ENCODE data around the gene TMEM208.

TMEM208 gene

GRCh38 chr16:67191995-67192681, 34.8 kb upstream of the TMEM208 start, which contains the start of gene E2F4:
TSS of gene E2F4 (plus strand) at chr16:67192155. CDS start at chr16:67192228, 73 bp downstream.
- DNase-seq (ENCODE audit: low spot score): peak; percentile 96

- no peak for DNase-seq (ENCODE audit: low spot score)
These were observed 34.1 kb upstream of the TMEM208 start for GRCh38 chr16:67192781-67193361.

- no peak for DNase-seq (ENCODE audit: low spot score)
These were observed 33.4 kb upstream of the TMEM208 start for GRCh38 chr16:67193536-67193935.

GRCh38 chr16:67194260-67194659, 32.7 kb upstream of the TMEM208 start:
- DNase-seq (ENCODE audit: low spot score): no peak

- no peak for DNase-seq (ENCODE audit: low spot score)
These were observed 31.3 kb upstream of the TMEM208 start for GRCh38 chr16:67195676-67196075.

GRCh38 chr16:67196881-67197280, 30.0 kb upstream of the TMEM208 start:
- DNase-seq (ENCODE audit: low spot score): no peak

- DNase-seq (ENCODE audit: low spot score): no peak
These were observed 29.2 kb upstream of the TMEM208 start for GRCh38 chr16:67197704-67198103.

GRCh38 chr16:67198238-67198734, 28.6 kb upstream of the TMEM208 start:
- peak; percentile 86 for DNase-seq (ENCODE audit: low spot score)

GRCh38 chr16:67199011-67199807, 27.7 kb upstream of the TMEM208 start, which contains the start of gene ELMO3:
TSS of gene ELMO3 (plus strand) at chr16:67199131. CDS start at chr16:67199327, 196 bp downstream.
- DNase-seq (ENCODE audit: low spot score): no peak

- DNase-seq (ENCODE audit: low spot score): no peak
These were observed 27.1 kb upstream of the TMEM208 start for GRCh38 chr16:67199808-67200198.

GRCh38 chr16:67200491-67200890, 26.4 kb upstream of the TMEM208 start:
- DNase-seq (ENCODE audit: low spot score): no peak

GRCh38 chr16:67201411-67202345, 25.3 kb upstream of the TMEM208 start:
- no peak for DNase-seq (ENCODE audit: low spot score)

- no peak for DNase-seq (ENCODE audit: low spot score)
These were observed 24.5 kb upstream of the TMEM208 start for GRCh38 chr16:67202426-67202825.

- no peak for DNase-seq (ENCODE audit: low spot score)
These were observed 23.9 kb upstream of the TMEM208 start for GRCh38 chr16:67202956-67203493.

- DNase-seq (ENCODE audit: low spot score): no peak
These were observed 22.9 kb upstream of the TMEM208 start for GRCh38 chr16:67204076-67204475.

- no peak for DNase-seq (ENCODE audit: low spot score)
These were observed 20.6 kb upstream of the TMEM208 start for GRCh38 chr16:67206129-67206837.

- no peak for DNase-seq (ENCODE audit: low spot score)
These were observed 20.1 kb upstream of the TMEM208 start for GRCh38 chr16:67206838-67207248.

- DNase-seq (ENCODE audit: low spot score): peak; percentile 81
These were observed 19.5 kb upstream of the TMEM208 start for GRCh38 chr16:67207249-67208091.

- DNase-seq (ENCODE audit: low spot score): no peak
These were observed 18.6 kb upstream of the TMEM208 start for GRCh38 chr16:67208154-67208896.
